NCI-H2196 (cell line): ENCODE data around the gene C5orf22.
"Not testable (repeated sequence)": the region's sequence is repeated elsewhere in the genome, so short reads cannot be mapped to it uniquely, and the experiment has no call there.

Experiments used
- DNase-seq: peaks from one replicate; lab custom pipeline; 2025; ENCODE audit not compliant: unreplicated experiment; lab: John Stamatoyannopoulos, UW

The C5orf22 gene

DNA sequence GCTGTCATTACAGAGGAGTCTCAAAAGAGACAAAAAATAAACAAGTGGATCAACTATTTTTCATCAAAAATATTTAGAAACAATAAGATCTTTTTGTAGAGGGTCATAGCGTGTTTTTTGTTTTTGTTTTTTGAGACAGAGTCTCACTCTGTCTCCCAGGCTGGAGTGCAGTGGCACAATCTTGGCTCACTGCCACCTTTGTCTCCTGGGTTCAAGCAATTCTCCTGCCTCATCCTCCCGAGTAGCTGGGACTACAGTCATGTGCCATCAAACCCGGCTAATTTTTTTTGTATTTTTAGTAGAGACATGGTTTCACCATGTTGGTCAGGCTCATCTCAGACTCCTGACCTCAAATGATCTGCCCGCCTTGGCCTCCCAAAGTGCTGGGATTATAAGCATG is 70.2 kb downstream of the C5orf22 start:
- DNase-seq = not testable (repeated sequence)

GRCh38 chr5:31604240-31604639 is 72.1 kb downstream of the C5orf22 start:
- no peak for DNase-seq

- no peak for DNase-seq
Measured at GRCh38 chr5:31604644-31605043, 72.5 kb downstream of the C5orf22 start.
